ENCODE data around the gene TMEM253. TPM values are rescaled to one million over a fixed set of nuclear protein-coding genes. Genes with fewer than 3 reads are reported as not detected.
A peak's percentile ranks its signal among the peaks of the same experiment; 100 is the strongest.

TMEM253 gene
- total RNA-seq, 4 donors from 2014 or later: 0.39 to 1.0 TPM; not detected in 2

DNA sequence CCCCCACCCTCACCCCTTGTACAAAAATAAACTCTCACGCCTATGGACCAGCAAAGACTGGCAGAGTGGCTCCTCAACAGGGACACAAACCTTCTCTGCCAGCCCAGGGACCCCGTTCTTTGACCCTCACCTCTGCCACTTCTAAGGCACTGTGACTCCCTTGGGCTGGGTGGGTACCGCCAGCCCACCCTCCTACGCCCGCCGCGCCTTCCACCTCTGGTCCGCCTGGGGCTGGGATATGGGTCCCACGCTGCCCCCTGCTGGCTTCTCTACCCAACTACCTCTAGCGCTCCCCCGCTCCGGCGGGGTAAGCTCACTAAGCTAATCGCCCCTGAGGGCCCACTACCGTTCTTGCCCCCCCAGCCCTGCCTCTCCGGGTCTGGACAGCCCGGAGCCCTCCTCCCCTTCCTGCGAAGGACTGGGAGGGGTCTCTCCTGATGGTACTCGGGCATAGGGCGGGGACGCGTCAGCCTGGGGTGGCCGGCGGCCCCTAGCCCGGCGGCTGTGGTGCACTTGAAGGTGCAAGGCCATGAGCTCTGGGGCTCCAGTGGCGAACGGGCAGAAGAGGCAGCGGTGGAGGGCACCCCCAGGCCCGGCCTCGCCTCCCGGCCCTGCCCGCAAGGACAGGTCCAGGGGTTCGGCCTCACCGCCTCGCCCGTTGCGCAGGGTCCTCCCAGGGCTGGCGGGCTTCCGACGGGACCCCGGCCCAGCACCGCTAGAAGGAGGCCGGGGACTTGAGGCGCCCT, 10.5 kb upstream of the TMEM253 start:
- WGBS, 2 donors: 89 to 90% methylated on average over 35 to 39 of the region's 45 CpGs
- TF ChIP-seq POLR2A (IDR thresholded peaks at IDR 0.05) (no peak), CTCF (IDR thresholded peaks at IDR 0.05) (no peak)
- DNase-seq (ENCODE audit: low spot score in 2 of 2): no peak
- intact Hi-C loops (cut with DNase I; ENCODE audit: low total_unique reads): loop anchor here (10.0 kb wide), 1 partner anchor 76 kb away; no protein-coding TSS in a partner anchor
- H3K4me3 ChIP-seq (ENCODE audit: low read depth, poor library complexity, severe bottlenecking): no peak overlapping the region

DNA sequence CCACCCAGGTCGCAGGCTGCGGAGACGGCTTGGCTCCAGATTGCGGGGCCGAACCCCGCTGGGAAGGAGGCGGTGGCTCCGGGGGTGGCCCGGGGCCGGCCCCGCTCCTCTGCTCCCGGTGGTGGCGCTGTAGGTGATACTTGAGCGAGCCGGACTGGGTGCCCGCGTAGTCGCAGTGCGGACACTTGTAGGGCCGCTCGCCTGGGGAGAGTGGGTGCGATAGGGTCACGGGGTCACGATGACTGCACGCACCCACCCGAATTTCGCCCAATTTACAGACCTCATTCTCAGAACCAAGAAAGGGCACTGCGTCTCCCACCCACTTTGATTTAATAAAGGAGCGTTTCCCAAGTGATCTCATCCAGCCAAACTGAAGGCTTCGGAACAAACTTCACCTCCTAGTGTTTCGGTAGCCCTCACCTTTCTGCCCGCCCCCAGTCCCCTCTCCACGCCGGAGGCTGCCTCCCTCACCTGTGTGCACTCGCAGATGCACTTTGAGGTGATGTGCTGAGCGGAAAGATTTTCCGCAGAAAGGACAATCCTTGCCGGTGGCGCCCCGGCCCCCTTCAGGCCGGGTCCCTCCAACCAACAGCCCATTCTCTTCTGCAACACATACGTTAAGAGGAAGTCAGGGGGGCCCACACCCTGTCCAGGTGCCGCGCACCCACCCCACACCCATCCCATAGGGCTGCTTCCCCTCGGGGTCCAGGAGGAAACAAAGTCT, 9.8 kb upstream of the TMEM253 start:
- 92% methylated on average over 40 to 45 of the region's 45 CpGs for WGBS, 2 donors
- intact Hi-C loops (cut with DNase I; ENCODE audit: low total_unique reads): loop anchor here (10.0 kb wide), 1 partner anchor 76 kb away; no protein-coding TSS in a partner anchor
- no peak for TF ChIP-seq POLR2A (IDR thresholded peaks at IDR 0.05)
- no peak overlapping the region for H3K4me3 ChIP-seq (ENCODE audit: low read depth, poor library complexity, severe bottlenecking)
- no peak for DNase-seq (ENCODE audit: low spot score in 2 of 2)

- H3K4me3 ChIP-seq (ENCODE audit: low read depth, poor library complexity, severe bottlenecking): no peak overlapping the region
- DNase-seq (ENCODE audit: low spot score in 2 of 2): no peak
- no peak for TF ChIP-seq CTCF (IDR thresholded peaks at IDR 0.05)
- TF ChIP-seq POLR2A (IDR thresholded peaks at IDR 0.05): no peak
- 92 to 94% methylated on average over 19 to 42 of the region's 42 CpGs for WGBS, 2 donors
- intact Hi-C loops (cut with DNase I; ENCODE audit: low total_unique reads): loop anchor here (10.0 kb wide), 1 partner anchor 77 kb away; no protein-coding TSS in a partner anchor
These were observed 9.0 kb upstream of the TMEM253 start for GRCh38 chr14:21091821-21092272.

- intact Hi-C loops (cut with DNase I; ENCODE audit: low total_unique reads): loop anchor here (10.0 kb wide), 1 partner anchor 78 kb away; no protein-coding TSS in a partner anchor
- 48 to 75% methylated on average over 31 to 40 of the region's 59 CpGs for WGBS, 2 donors
- TF ChIP-seq CTCF (IDR thresholded peaks at IDR 0.05) (peak in 2 of 3 donors; percentile 95 to 99), POLR2A (IDR thresholded peaks at IDR 0.05) (no peak)
- H3K4me3 ChIP-seq (ENCODE audit: low read depth, poor library complexity, severe bottlenecking): no peak overlapping the region
- peak; percentile 72 to 96 for DNase-seq (ENCODE audit: low spot score in 2 of 2)
These were observed 8.4 kb upstream of the TMEM253 start for GRCh38 chr14:21092273-21093011.

- intact Hi-C loops (cut with DNase I; ENCODE audit: low total_unique reads): loop anchor here (10.0 kb wide), 1 partner anchor 78 kb away; no protein-coding TSS in a partner anchor
- H3K4me3 ChIP-seq (ENCODE audit: low read depth, poor library complexity, severe bottlenecking): no peak overlapping the region
- DNase-seq (ENCODE audit: low spot score in 2 of 2): no peak
- TF ChIP-seq CTCF (IDR thresholded peaks at IDR 0.05) (no peak), POLR2A (IDR thresholded peaks at IDR 0.05) (no peak)
- WGBS, 2 donors: 86 to 88% methylated on average over 32 to 36 of the region's 36 CpGs
These were observed 7.8 kb upstream of the TMEM253 start for GRCh38 chr14:21093018-21093417.

Measured in lower leg skin (tissue), 4 donors.